BE2C (cell line): ENCODE measurements around the gene FBN1.

ENCODE experiments used
- DNase-seq: peaks from one replicate; pipeline ENCODE4 v3.0.0-alpha.2; 2020
- H3K27me3 ChIP-seq: fragments of 250-450 bp; sonication (Bioruptor Pico); 2 replicates; pipeline ENCODE4 v1.5.1; 2020; ENCODE audit warnings: mild to moderate bottlenecking
- H3K36me3 ChIP-seq: fragments of 250-450 bp; sonication (Bioruptor Pico); 2 replicates; pipeline ENCODE4 v1.5.1; 2020; ENCODE audit warnings: mild to moderate bottlenecking
- H3K4me1 ChIP-seq: fragments of 250-450 bp; sonication (Bioruptor Pico); 2 replicates; pipeline ENCODE4 v1.5.1; 2020
- H3K4me3 ChIP-seq: 2 replicates; pipeline ENCODE4 v1.5.1; 2011; ENCODE audit warnings: low read depth, low read length
- H3K9me3 ChIP-seq: fragments of 250-450 bp; sonication (Bioruptor Pico); 2 replicates; pipeline ENCODE4 v1.5.1; 2020
- TF ChIP-seq, protein P1 (sequence below): IDR thresholded peaks from 2 replicates; pipeline ENCODE4 v1.5.1; 2012; ENCODE audit warnings: mild to moderate bottlenecking, low read depth, low read length

FBN1 gene

DNA sequence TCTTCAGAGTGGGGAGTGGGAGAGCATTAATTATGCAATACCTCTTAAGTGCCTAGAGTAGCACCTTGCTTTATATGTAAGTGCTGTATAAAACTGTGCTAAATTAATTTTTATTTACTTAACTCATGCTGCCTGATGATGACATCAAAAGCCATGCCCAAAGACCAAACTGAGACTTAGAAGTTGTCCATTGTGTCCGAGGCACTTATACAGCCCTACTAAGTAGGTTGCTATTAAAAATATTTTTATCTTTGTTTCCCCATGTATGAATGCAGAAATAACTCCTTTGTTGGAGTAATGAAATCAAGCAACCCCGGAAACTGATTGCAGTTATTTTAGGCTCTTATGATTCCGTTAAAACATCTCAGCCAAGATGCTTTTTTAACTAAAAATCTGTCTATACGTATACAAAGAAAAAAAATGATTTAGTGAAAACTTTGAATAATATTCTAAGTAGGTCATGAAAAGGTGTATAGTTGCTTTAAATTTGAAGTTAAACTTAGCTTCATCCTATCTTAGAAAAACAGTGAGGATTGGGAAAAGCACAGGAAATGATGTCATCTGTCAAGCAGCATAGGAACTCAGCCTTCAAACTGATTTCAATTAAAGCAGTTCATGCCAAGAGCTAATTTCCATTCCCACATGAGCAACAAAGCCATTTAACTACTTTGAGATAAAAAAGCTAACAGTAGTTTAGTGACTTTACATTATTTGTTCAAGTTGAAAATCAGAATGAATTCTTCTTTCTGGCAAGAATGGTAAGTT, 43.0 kb downstream of the FBN1 start:
- H3K27me3 ChIP-seq, result no peaks in the 10 kb centered on the region
- H3K36me3 ChIP-seq, result no peaks in the 10 kb centered on the region
- DNase-seq, result no peak
- no peaks in the 10 kb centered on the region for H3K4me1 ChIP-seq
- TF ChIP-seq, protein P1, sequence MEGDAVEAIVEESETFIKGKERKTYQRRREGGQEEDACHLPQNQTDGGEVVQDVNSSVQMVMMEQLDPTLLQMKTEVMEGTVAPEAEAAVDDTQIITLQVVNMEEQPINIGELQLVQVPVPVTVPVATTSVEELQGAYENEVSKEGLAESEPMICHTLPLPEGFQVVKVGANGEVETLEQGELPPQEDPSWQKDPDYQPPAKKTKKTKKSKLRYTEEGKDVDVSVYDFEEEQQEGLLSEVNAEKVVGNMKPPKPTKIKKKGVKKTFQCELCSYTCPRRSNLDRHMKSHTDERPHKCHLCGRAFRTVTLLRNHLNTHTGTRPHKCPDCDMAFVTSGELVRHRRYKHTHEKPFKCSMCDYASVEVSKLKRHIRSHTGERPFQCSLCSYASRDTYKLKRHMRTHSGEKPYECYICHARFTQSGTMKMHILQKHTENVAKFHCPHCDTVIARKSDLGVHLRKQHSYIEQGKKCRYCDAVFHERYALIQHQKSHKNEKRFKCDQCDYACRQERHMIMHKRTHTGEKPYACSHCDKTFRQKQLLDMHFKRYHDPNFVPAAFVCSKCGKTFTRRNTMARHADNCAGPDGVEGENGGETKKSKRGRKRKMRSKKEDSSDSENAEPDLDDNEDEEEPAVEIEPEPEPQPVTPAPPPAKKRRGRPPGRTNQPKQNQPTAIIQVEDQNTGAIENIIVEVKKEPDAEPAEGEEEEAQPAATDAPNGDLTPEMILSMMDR, result no peak
- H3K9me3 ChIP-seq, result no peaks in the 10 kb centered on the region
- H3K4me3 ChIP-seq, result no peak overlapping the region

DNA sequence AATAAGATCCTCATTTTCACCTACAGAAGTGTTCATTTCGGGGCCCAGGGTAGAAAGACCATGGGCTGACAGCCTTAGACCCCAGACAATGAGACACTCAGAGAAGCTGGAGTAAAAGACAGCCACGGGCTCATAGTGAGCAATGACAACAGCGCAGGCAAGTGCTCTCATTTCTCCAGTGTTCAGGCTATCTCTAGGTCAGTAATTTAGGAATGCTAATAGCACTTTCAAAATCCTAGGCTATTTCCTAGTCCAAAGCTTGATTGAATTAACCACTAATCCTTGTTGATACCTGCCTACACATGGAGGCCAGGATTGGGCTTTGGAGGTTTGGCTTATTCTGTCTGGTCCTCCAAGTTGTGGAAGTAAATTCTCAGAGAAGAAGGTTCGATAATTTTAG, 44.4 kb downstream of the FBN1 start:
- H3K36me3 ChIP-seq, result no peaks in the 10 kb centered on the region
- no peak overlapping the region for H3K4me3 ChIP-seq

DNA sequence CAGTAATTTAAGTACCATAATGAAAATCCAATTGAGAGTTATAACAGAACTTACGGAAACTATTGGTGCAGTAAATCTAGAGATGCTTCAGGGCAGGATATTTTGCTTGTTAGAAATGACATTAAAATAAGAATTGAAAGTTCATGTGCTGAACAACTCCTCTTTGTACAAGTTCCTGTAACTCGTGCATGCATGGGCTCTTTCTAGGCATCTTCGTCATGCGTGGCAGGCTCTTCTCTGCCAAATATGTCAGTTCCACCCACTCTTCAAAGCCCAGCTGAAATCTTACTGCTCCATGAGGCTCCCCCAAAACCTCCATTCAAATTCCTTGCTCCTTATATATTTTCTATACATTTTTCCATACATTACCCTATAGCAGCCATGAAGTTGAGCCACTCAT, 48.7 kb downstream of the FBN1 start:
- H3K4me3 ChIP-seq, result no peak overlapping the region
- TF ChIP-seq, protein P1, result no peak
- DNase-seq, result no peak
- H3K27me3 ChIP-seq, result no peaks in the 10 kb centered on the region
- H3K4me1 ChIP-seq, result peaks cover 18% of the 10 kb centered on the region
- H3K9me3 ChIP-seq, result no peaks in the 10 kb centered on the region
- H3K36me3 ChIP-seq, result no peaks in the 10 kb centered on the region

More for the DNA sequence above, 44.4 kb downstream of the FBN1 start:
- Histone ChIP-seq H3K4me1 (no peaks in the 10 kb centered on the region), H3K9me3 (no peaks in the 10 kb centered on the region), H3K27me3 (no peaks in the 10 kb centered on the region)
- TF ChIP-seq, protein P1, result no peak
- DNase-seq, result no peak

DNA sequence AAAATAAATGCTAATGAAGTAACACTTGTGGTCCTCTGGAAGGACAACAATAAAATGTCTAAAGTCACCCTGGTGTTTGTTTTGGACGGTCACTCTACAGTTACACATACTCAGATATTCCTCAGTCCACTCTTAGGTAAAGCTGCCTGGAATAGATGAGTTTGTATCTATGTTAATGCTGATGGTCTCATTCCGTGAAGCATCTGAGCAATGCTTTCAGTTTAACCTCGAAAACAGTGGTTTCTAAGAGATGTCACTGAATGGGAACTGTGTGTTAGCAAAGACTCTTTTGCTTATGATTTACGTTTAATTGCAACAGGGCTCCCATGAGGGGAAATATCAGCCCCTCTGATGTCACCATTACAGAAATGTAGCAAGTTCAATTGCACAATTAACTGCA, 49.1 kb downstream of the FBN1 start:
- Histone ChIP-seq H3K4me1 (peaks cover 21% of the 10 kb centered on the region), H3K27me3 (no peaks in the 10 kb centered on the region), H3K9me3 (no peaks in the 10 kb centered on the region), H3K4me3 (no peak overlapping the region), H3K36me3 (no peaks in the 10 kb centered on the region)
- DNase-seq, result no peak
- TF ChIP-seq, protein P1, result no peak

- Histone ChIP-seq H3K4me1 (peaks cover 21% of the 10 kb centered on the region), H3K4me3 (no peak overlapping the region), H3K27me3 (no peaks in the 10 kb centered on the region), H3K9me3 (no peaks in the 10 kb centered on the region), H3K36me3 (no peaks in the 10 kb centered on the region)
- TF ChIP-seq, protein P1, result no peak
- DNase-seq, result no peak
Measured at GRCh38 chr15:48595981-48596380, 49.5 kb downstream of the FBN1 start.

- Histone ChIP-seq H3K4me1 (peaks cover 26% of the 10 kb centered on the region), H3K27me3 (no peaks in the 10 kb centered on the region), H3K9me3 (no peaks in the 10 kb centered on the region), H3K4me3 (no peak overlapping the region), H3K36me3 (no peaks in the 10 kb centered on the region)
- peak; percentile 38 for DNase-seq
- TF ChIP-seq, protein P1, result no peak
Measured at GRCh38 chr15:48592933-48593332, 52.6 kb downstream of the FBN1 start.
